ENCODE measurements around the gene PPIP5K1. TPM values are rescaled to one million over a fixed set of nuclear protein-coding genes. Genes with fewer than 3 reads are reported as not detected.

Gene PPIP5K1
- total RNA-seq, 1 experiment from 2014 or later: 16.9 TPM

DNA sequence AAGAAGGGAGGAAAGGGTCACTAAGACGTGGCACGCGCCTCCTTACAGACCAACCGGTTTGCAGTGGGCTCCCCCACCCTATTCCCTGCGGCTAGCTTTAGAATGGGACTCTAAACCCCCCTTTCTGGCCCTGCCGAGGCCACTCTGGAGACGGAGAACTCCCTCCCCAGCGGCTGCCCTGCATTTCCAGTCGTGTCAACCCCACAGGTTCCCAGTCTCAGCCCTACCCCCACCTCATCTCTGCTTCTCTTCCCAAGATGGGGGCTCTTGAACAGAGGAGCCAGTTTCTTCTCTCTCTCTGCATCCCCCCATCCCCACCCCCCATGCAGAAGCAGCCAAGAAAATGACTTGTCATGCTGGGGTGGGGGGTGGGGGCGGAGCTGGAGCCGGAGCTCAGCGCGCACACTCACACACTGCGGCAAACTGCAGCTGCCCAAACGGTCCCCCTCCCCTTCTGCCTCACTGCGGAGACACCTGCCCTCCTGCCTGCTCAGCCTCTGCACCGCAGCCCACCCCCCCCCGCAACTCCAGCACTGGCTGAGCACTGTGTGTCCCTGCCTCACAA lies 71.7 kb downstream of the PPIP5K1 start:
- no peak for DNase-seq (ENCODE audit: low read depth)

GRCh38 chr15:43517354-43518196 lies 72.4 kb downstream of the PPIP5K1 start, which contains the start of gene MAP1A:
TSS of gene MAP1A (plus strand) at chr15:43517608. CDS start at chr15:43521474, 3,866 bp downstream.
- no peak for DNase-seq (ENCODE audit: low read depth)

- DNase-seq (ENCODE audit: low read depth): peak; percentile 15
Observed at GRCh38 chr15:43516801-43517353, 73.1 kb downstream of the PPIP5K1 start.

DNA sequence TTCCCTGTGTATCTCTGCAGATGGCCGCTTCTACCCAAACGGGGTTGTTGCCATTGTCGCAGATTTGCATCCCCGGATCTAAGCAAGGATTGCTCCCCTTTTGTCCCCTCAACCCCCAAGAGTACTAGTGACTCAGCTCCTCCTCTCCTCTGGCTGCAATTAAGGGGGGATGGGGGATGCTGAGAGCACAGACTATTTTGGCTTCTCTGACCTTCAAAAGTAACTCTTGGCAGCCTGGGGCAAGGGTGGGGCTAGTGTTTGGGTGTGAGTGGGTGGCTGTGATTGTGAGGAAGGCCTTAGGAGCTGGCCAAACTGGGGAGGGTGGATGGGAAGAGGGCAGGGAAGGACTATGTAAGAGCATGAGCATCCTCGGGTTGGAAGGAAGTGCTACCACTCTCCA lies 73.8 kb downstream of the PPIP5K1 start:
- peak; percentile 64 for DNase-seq (ENCODE audit: low read depth)

- no peak for DNase-seq (ENCODE audit: low read depth)
Observed at GRCh38 chr15:43515741-43516140, 74.3 kb downstream of the PPIP5K1 start.

- DNase-seq (ENCODE audit: low read depth): peak; percentile 44
Observed at GRCh38 chr15:43514241-43515057, 75.6 kb downstream of the PPIP5K1 start.

DNA sequence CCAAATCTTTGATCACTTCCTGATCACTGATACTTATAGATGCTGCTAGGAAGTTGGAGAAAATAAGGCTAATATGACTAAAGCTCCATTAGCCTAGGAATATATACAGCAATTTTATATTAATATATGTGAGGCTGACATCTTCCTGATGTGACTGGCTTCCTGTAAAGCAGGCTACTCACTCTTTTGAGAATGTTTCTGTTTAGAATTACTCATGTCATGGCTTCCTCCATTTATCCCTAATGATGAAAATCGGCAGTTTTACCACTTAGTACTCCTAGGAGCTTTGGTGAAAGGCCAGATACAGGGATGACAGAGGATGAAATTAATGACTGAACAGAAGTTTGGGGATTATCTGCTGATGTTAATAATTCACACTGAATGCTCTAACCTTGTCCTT lies 76.5 kb downstream of the PPIP5K1 start:
- DNase-seq (ENCODE audit: low read depth): no peak

DNA sequence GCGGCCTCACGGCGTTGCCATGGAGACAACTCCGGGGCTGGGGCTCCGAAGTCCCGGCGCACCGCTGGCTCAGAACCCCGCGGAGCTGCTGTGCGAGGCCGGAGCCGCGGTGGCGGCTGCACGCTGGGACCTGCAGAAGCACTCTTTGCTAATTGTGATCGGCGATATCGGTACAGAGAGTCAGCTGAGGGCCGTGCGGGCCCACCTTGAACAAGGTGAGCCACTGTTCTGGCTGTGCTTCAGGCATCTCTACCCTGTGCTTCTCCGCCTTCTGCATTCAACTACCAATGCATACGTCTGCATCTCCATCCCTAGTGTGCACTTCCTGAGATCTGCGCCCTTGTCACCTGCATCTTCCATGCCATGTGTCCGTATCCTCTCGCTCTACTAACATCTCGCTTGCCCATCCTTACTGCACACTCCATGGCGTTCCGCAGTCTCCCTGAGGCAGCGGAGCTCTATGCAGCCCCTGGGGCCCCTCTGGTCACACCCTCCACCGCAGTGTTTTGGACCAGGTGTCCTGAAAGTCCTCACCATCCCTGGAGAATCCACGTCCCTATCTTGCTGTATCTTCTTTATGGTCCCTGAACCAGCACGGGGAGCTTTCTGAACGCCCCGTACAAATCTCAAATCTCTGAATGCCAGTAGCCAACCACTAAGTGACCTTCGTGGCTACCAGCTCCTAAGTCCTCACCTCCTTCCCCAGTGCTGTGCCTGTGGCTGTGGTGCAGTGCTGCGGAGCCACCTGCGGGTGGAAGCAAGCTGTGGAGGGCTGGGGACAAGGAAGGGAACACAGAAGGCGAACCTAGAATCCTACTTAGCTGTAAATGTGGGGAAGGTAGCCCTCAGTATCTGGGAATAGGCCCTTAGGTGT lies 78.8 kb downstream of the PPIP5K1 start:
- peak; percentile 26 for DNase-seq (ENCODE audit: low read depth)

GRCh38 chr15:43510200-43511011 lies 79.6 kb downstream of the PPIP5K1 start:
- DNase-seq (ENCODE audit: low read depth): peak; percentile 99

DNA sequence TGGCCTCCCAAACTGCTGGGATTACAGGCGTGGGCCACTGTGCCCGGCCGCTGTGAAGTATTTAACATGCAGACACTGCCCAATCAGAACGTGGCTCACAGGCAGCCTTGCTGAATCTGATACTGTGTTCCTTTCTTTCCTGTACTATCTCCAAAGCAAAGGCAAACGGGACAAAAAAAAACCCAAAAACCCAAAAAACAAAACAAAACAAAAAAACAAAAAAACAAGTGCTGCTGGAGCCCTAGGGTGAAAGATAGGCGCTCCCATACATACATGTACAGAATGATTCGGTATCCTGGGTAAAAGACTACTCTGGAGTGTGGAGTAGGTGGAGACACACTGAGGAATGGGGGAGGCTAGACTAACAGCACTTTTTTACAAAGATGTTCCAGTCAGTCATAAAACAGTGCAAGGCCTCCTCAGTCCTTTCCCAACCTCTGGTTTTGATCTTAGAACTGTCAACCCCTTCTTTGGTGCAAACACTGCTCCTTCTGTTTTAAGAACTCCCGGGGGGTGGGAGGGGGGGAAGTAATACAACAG lies 80.3 kb downstream of the PPIP5K1 start:
- peak; percentile 65 for DNase-seq (ENCODE audit: low read depth)

DNA sequence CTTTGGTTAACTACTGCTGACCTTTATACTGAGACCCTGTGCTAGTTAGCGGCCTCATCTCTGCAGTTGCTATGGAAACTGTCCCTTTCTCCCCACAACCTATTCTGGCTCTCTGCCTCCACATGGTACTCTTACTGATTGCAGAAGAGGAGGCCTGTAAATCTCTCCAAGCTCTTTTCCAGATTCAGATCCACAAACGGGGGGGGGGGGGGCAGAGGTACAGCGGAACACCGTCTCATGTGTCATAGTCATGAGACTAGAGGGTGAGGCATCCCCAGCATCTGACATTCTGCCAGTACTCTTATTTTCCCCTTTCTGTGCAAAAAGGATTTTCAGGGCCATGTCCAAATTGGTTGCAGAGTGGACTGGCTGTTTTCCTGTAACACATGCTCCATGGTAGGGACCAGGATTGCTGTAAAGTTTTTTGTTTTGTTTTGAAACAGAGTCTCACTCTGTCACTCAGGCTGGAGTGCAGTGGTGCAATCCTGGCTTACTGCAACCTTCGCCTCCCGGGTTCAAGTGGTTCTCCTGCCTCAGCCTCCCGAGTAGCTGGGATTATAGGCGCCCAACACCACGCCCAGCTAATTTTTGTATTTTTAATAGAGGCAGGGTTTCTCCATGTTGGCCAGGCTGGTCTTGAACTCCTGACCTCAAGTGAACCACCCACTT lies 80.9 kb downstream of the PPIP5K1 start:
- DNase-seq (ENCODE audit: low read depth): peak; percentile 52

GRCh38 chr15:43508421-43508820 lies 81.6 kb downstream of the PPIP5K1 start:
- no peak for DNase-seq (ENCODE audit: low read depth)

DNA sequence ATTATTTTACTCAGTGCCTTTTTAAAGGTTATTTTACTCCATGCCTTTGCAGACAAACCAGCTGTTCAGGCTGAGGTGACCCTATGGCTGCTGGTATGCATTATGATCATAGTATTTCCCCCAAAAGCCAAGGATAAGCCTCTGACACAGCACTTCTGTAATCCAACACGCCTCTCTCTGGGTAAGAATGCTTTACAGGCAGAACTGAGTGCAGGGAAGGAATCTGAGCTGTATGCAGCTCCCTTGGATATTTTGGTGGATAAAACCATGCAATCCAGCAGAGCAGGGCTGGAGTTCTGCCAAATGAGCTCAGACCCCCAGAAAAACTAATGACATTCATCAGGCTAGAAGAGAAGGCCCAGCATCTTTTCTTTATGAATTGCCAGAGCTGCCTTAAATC lies 84.3 kb downstream of the PPIP5K1 start:
- no peak for DNase-seq (ENCODE audit: low read depth)

GRCh38 chr15:43499635-43500034 lies 90.4 kb downstream of the PPIP5K1 start:
- no peak for DNase-seq (ENCODE audit: low read depth)

DNA sequence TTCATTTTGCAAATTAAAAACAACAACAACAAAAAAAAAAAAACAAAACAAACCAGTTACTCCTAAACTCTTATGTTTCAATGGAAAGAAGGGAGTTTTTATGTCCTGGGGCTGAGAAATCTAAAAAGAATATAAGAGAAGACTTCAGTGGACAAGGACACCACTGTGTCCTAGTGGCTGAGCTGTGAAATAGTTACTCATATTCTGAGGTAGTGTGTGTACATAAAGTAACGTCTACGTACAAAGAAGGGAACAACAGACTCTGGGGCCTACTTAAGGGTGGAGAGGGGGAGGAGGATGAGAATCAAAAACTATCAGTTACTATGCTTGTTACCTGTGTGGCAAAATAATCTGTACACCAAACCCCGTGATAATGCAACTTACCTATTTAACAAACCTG lies 91.0 kb downstream of the PPIP5K1 start:
- no peak for DNase-seq (ENCODE audit: low read depth)

DNA sequence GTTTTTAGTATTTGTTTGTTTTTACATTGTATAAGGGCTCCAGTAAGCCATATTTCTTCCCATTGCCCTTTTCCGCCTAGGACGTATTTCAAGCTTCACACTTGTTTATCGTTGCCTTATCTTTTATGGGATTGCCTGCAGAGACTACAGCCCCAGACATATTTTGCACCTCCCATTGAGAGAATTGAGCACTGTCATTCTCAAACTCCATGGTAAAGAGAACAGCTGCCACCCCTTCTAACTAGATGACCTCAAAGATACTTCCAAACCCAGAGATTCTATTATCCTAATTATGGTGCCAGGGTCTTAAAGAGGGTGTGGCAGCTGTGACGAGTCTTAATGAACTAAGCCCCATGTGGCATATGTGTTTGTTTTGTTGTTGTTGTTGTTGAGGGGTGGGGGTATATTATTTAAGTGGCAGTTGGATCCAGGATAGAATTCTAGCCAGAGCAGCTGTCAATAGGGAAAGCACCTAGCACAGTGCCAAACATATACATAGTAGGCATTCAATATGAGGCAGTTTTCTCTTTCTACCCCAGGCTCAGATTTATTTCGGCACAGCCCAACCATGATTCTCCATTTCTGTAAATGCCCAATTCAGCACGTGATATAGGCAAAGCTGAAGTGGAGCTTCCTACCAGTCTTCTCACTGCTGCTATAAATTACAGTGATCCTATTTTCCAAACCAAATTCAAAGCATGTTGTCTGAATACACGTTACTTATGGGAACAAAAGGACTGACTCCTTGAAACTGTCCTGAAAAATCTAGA lies 96.1 kb downstream of the PPIP5K1 start:
- no peak for DNase-seq (ENCODE audit: low read depth)

- peak; percentile 95 for DNase-seq (ENCODE audit: low read depth)
Observed at GRCh38 chr15:43492673-43493601, 97.1 kb downstream of the PPIP5K1 start, which contains the start of gene TP53BP1. TSS of gene TP53BP1 (minus strand) at chr15:43493156. CDS start at chr15:43493043, 113 bp downstream.
